Nephron (organoid): Measurements from ENCODE around the gene SOSTDC1.
A peak's percentile ranks its signal among the peaks of the same experiment; 100 is the strongest.

Source experiments
- H3K27ac Mint-ChIP-seq, 3 experiments: 2 replicates each; pipeline ENCODE4 v1.8.0; 2020; ENCODE audit warnings: mixed read lengths in 3 of 3, mild to moderate bottlenecking in 2 of 3, moderate library complexity in 1 of 3
- H3K27me3 Mint-ChIP-seq: 2 replicates; pipeline ENCODE4 v1.8.0; 2021; ENCODE audit warnings: low read depth, mild to moderate bottlenecking, moderate library complexity, mixed read lengths
- H3K36me3 Mint-ChIP-seq: 2 replicates; pipeline ENCODE4 v1.8.0; 2020; ENCODE audit warnings: low read depth, mixed read lengths
- H3K4me1 Mint-ChIP-seq: 2 replicates; pipeline ENCODE4 v1.8.0; 2020; ENCODE audit warnings: mixed read lengths
- H3K4me3 Mint-ChIP-seq, 3 experiments: 2 replicates each; pipeline ENCODE4 v1.8.0; 2020; ENCODE audit warnings: mild to moderate bottlenecking in 3 of 3, mixed read lengths in 3 of 3, moderate library complexity in 2 of 3
- H3K9me3 Mint-ChIP-seq: 2 replicates; pipeline ENCODE4 v1.8.0; 2020; ENCODE audit warnings: mixed read lengths
- TF ChIP-seq, protein P1 (sequence below), 3 experiments: fragments of 200-600 bp; sonication (generic); IDR thresholded peaks; one replicate each; pipeline ENCODE4 v1.5.0; 2021; ENCODE audit warnings: antibody characterized with exemption in 3 of 3; ENCODE audit not compliant: unreplicated experiment in 3 of 3

SOSTDC1 gene

GRCh38 chr7:16494551-16494950 is 29.0 kb upstream of the SOSTDC1 start:
- H3K27me3 Mint-ChIP-seq: no peaks in the 10 kb centered on the region
- H3K4me1 Mint-ChIP-seq: peaks cover 7% of the 10 kb centered on the region
- no peak overlapping the region for H3K4me3 Mint-ChIP-seq
- no peaks in the 10 kb centered on the region for H3K36me3 Mint-ChIP-seq
- TF ChIP-seq, protein P1, sequence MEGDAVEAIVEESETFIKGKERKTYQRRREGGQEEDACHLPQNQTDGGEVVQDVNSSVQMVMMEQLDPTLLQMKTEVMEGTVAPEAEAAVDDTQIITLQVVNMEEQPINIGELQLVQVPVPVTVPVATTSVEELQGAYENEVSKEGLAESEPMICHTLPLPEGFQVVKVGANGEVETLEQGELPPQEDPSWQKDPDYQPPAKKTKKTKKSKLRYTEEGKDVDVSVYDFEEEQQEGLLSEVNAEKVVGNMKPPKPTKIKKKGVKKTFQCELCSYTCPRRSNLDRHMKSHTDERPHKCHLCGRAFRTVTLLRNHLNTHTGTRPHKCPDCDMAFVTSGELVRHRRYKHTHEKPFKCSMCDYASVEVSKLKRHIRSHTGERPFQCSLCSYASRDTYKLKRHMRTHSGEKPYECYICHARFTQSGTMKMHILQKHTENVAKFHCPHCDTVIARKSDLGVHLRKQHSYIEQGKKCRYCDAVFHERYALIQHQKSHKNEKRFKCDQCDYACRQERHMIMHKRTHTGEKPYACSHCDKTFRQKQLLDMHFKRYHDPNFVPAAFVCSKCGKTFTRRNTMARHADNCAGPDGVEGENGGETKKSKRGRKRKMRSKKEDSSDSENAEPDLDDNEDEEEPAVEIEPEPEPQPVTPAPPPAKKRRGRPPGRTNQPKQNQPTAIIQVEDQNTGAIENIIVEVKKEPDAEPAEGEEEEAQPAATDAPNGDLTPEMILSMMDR (IDR thresholded peaks at IDR 0.05; ENCODE audit: unreplicated experiment in 3 of 3): no peak
- no peaks in the 10 kb centered on the region for H3K9me3 Mint-ChIP-seq
- peak overlapping the region in 1 of 3 experiments; percentile 76 for H3K27ac Mint-ChIP-seq

DNA sequence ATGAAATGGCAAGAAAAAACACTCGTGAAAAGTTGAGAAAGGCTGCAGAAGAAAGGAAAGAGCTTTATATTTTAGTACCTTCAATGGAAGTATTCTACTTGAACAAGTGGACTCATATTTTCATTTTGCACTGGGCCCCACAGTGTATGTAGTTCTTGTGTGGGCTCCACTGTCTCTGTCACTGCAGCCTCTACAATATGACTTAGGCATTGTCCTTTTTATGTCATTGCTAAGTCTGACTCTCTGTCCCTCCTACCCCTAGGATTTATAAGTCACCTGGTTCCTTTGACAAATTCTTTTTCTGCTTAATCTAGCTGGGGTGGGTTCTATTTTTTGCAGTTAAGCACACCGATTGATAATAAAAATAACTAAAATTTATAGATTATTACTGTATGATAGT is 27.7 kb upstream of the SOSTDC1 start:
- TF ChIP-seq, protein P1 (IDR thresholded peaks at IDR 0.05; ENCODE audit: unreplicated experiment in 3 of 3): no peak
- Mint-ChIP-seq H3K9me3 (no peaks in the 10 kb centered on the region), H3K27me3 (no peaks in the 10 kb centered on the region)

DNA sequence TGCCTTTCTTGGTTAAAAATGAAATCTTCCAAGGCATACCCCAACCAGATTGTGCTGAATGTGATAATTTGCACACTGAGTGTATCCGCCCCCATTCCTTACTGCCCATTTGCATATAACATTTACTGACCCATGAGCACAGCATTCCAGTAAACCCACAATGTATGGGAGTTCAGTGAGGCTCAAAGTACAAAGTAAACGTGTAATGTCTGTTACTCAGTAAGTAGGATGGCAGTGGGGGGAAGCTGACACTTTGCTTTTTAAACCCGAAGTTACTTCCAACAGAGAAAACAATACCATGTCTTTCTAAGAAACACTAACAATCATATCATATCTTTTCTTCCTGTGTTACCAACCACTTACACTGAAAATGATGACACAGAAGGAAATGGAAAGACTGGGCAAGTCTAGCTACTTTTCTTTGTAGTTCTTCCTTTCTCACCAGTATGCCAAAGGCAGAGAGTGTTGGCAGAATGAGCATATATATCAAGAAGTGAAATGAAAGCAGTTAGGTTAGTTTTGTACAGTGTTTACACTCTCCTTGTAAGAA is 27.1 kb upstream of the SOSTDC1 start:
- no peaks in the 10 kb centered on the region for H3K36me3 Mint-ChIP-seq
- peaks cover 7% of the 10 kb centered on the region for H3K4me1 Mint-ChIP-seq
- H3K9me3 Mint-ChIP-seq: no peaks in the 10 kb centered on the region
- H3K27me3 Mint-ChIP-seq: no peaks in the 10 kb centered on the region
- peak overlapping the region; percentile 58 to 97 (median 85) for H3K27ac Mint-ChIP-seq
- H3K4me3 Mint-ChIP-seq: no peak overlapping the region
- TF ChIP-seq, protein P1 (IDR thresholded peaks at IDR 0.05; ENCODE audit: unreplicated experiment in 3 of 3): no peak

More for the DNA sequence above, 27.7 kb upstream of the SOSTDC1 start:
- Mint-ChIP-seq H3K27ac (peak overlapping the region in 1 of 3 experiments; percentile 76), H3K4me1 (peaks cover 7% of the 10 kb centered on the region), H3K36me3 (no peaks in the 10 kb centered on the region), H3K4me3 (no peak overlapping the region)

- H3K4me1 Mint-ChIP-seq: peaks cover 7% of the 10 kb centered on the region
- no peaks in the 10 kb centered on the region for H3K36me3 Mint-ChIP-seq
- TF ChIP-seq, protein P1 (IDR thresholded peaks at IDR 0.05; ENCODE audit: unreplicated experiment in 3 of 3): no peak
- no peak overlapping the region for H3K4me3 Mint-ChIP-seq
- H3K27ac Mint-ChIP-seq: peak overlapping the region in 2 of 3 experiments; percentile 16 to 87
- no peaks in the 10 kb centered on the region for H3K9me3 Mint-ChIP-seq
- no peaks in the 10 kb centered on the region for H3K27me3 Mint-ChIP-seq
Measured at GRCh38 chr7:16491148-16491547, 25.6 kb upstream of the SOSTDC1 start.

- Mint-ChIP-seq H3K27me3 (no peaks in the 10 kb centered on the region), H3K9me3 (no peaks in the 10 kb centered on the region), H3K4me3 (no peak overlapping the region), H3K36me3 (no peaks in the 10 kb centered on the region), H3K4me1 (peaks cover 6% of the 10 kb centered on the region), H3K27ac (no peak overlapping the region)
- TF ChIP-seq, protein P1 (IDR thresholded peaks at IDR 0.05; ENCODE audit: unreplicated experiment in 3 of 3): no peak
Measured at GRCh38 chr7:16484453-16485158, 19.1 kb upstream of the SOSTDC1 start.

GRCh38 chr7:16479591-16479990 is 14.1 kb upstream of the SOSTDC1 start:
- Mint-ChIP-seq H3K27me3 (no peaks in the 10 kb centered on the region), H3K4me3 (no peak overlapping the region), H3K9me3 (no peaks in the 10 kb centered on the region), H3K27ac (peak overlapping the region; percentile 21 to 82 (median 63)), H3K4me1 (peaks cover 7% of the 10 kb centered on the region), H3K36me3 (no peaks in the 10 kb centered on the region)
- TF ChIP-seq, protein P1 (IDR thresholded peaks at IDR 0.05; ENCODE audit: unreplicated experiment in 3 of 3): no peak
